ENCODE results near the gene PIK3C3. TPM values are rescaled to one million over a fixed set of nuclear protein-coding genes. Genes with fewer than 3 reads are reported as not detected.

The PIK3C3 gene
- total RNA-seq, 2 donors from 2014 or later = 23.1 to 31.0 TPM

DNA sequence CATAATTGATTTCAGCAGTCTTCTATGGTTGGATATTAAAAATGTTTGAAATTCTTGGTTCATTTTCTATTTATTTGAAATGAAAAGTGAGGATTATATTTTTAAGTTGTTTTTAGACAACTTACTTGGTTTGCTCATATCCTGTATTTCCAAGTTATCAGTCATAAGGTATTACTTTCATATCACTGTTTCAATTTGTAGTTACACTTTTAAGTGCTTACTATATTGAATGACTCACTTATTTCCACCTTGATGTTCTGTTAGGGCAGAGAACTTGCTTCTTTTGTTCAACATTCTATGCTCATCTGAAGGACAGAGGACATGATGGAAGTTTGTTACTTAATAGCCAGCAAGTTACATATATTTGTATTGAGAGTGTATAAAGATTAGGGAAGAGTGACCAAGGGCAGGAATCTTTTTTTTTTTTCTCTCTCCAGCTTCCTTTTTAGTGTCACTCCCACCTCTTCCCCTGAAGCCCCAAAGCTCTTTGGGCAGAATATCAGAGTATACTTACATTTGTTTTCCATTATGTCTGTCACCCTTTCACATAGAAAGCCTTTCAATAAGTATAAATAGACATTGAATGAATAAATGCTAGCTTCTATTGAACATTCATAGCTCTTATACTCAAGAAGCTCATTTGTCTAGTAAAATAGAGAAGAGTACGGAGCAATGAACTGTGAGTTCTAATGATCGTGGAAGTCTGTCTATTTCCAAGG is 28.1 kb downstream of the PIK3C3 start:
- TF ChIP-seq, protein P1, sequence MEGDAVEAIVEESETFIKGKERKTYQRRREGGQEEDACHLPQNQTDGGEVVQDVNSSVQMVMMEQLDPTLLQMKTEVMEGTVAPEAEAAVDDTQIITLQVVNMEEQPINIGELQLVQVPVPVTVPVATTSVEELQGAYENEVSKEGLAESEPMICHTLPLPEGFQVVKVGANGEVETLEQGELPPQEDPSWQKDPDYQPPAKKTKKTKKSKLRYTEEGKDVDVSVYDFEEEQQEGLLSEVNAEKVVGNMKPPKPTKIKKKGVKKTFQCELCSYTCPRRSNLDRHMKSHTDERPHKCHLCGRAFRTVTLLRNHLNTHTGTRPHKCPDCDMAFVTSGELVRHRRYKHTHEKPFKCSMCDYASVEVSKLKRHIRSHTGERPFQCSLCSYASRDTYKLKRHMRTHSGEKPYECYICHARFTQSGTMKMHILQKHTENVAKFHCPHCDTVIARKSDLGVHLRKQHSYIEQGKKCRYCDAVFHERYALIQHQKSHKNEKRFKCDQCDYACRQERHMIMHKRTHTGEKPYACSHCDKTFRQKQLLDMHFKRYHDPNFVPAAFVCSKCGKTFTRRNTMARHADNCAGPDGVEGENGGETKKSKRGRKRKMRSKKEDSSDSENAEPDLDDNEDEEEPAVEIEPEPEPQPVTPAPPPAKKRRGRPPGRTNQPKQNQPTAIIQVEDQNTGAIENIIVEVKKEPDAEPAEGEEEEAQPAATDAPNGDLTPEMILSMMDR (IDR thresholded peaks at IDR 0.05) = no peak
- TF ChIP-seq POLR2A (IDR thresholded peaks at IDR 0.05) = no peak
- intact Hi-C loops (cut with DNase I) = no loop called here
- ATAC-seq (no peak), DNase-seq (no peak)
- no peaks in the 10 kb centered on the region for H3K4me1 ChIP-seq
- peaks cover 0 to 8% of the 10 kb centered on the region in 2 donors for H3K36me3 ChIP-seq (replicated peaks in 1 of 2; ENCODE audit: insufficient read depth in 1 of 2, low read depth in 2 of 2)
- no peaks in the 10 kb centered on the region for H3K27me3 ChIP-seq
- H3K9me3 ChIP-seq = no peaks in the 10 kb centered on the region
- no peak overlapping the region for H3K4me3 ChIP-seq
- 90 to 94% methylated on average over 2 of the region's 2 CpGs for WGBS, 2 donors
- no peak overlapping the region for H3K27ac ChIP-seq

- no peak overlapping the region for H3K27ac ChIP-seq
- no peak overlapping the region for H3K4me3 ChIP-seq
- DNase-seq (no peak), ATAC-seq (no peak)
- no peak for TF ChIP-seq POLR2A (IDR thresholded peaks at IDR 0.05)
- TF ChIP-seq, protein P1 (IDR thresholded peaks at IDR 0.05) = no peak
- H3K27me3 ChIP-seq = no peaks in the 10 kb centered on the region
- H3K9me3 ChIP-seq = no peaks in the 10 kb centered on the region
- intact Hi-C loops (cut with DNase I) = no loop called here
- H3K4me1 ChIP-seq = no peaks in the 10 kb centered on the region
- WGBS, 2 donors = 88 to 92% methylated on average over 2 of the region's 2 CpGs
- H3K36me3 ChIP-seq (replicated peaks in 1 of 2; ENCODE audit: insufficient read depth in 1 of 2, low read depth in 2 of 2) = peaks cover 0 to 12% of the 10 kb centered on the region in 2 donors
Observed at GRCh38 chr18:41985914-41986313, 30.9 kb downstream of the PIK3C3 start.

DNA sequence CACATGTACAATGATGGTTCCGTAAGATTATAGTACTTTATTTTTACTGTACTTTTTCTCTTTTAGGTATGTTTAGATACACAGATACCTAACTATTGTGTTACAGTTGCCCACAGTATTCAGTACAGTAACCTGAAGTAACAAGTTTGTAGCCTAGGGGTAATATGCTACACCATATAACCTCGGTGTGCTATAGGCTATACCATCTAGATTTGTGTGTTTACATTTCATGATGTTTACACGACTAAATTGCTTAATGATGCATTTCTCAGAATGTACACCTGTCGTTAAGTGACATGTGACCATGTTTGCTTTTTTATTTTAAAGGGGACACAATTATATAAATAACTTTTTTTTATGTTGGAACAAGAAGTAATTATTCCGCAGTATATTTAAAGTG is 34.5 kb downstream of the PIK3C3 start:
- intact Hi-C loops (cut with DNase I) = no loop called here
- H3K9me3 ChIP-seq = no peaks in the 10 kb centered on the region
- DNase-seq (no peak), ATAC-seq (no peak)
- H3K27ac ChIP-seq = no peak overlapping the region
- no peaks in the 10 kb centered on the region for H3K27me3 ChIP-seq
- no peak overlapping the region for H3K4me3 ChIP-seq
- TF ChIP-seq, protein P1 (IDR thresholded peaks at IDR 0.05) = no peak
- no peak for TF ChIP-seq POLR2A (IDR thresholded peaks at IDR 0.05)
- peaks cover 0 to 8% of the 10 kb centered on the region in 2 donors for H3K36me3 ChIP-seq (replicated peaks in 1 of 2; ENCODE audit: insufficient read depth in 1 of 2, low read depth in 2 of 2)
- WGBS, 2 donors = 70 to 75% methylated on average over 5 of the region's 5 CpGs
- no peaks in the 10 kb centered on the region for H3K4me1 ChIP-seq

GRCh38 chr18:41992066-41992465 is 37.0 kb downstream of the PIK3C3 start:
- TF ChIP-seq POLR2A (IDR thresholded peaks at IDR 0.05) = no peak
- TF ChIP-seq, protein P1 (IDR thresholded peaks at IDR 0.05) = no peak
- no peaks in the 10 kb centered on the region for H3K27me3 ChIP-seq
- no peaks in the 10 kb centered on the region for H3K9me3 ChIP-seq
- H3K4me1 ChIP-seq = no peaks in the 10 kb centered on the region
- H3K36me3 ChIP-seq (replicated peaks in 1 of 2; ENCODE audit: insufficient read depth in 1 of 2, low read depth in 2 of 2) = peaks cover 10% of the 10 kb centered on the region in 2 donors
- intact Hi-C loops (cut with DNase I) = no loop called here
- no peak overlapping the region for H3K27ac ChIP-seq
- DNase-seq = no peak
- H3K4me3 ChIP-seq = no peak overlapping the region
- WGBS, 2 donors = 75 to 82% methylated on average over 2 of the region's 2 CpGs
- ATAC-seq = no peak

- H3K27me3 ChIP-seq = no peaks in the 10 kb centered on the region
- no peak for ATAC-seq
- H3K4me3 ChIP-seq = no peak overlapping the region
- H3K4me1 ChIP-seq = no peaks in the 10 kb centered on the region
- no peak overlapping the region for H3K27ac ChIP-seq
- 64 to 84% methylated on average over 4 of the region's 4 CpGs for WGBS, 2 donors
- no peaks in the 10 kb centered on the region for H3K9me3 ChIP-seq
- intact Hi-C loops (cut with DNase I) = no loop called here
- DNase-seq = no peak
- H3K36me3 ChIP-seq (replicated peaks in 1 of 2; ENCODE audit: insufficient read depth in 1 of 2, low read depth in 2 of 2) = peaks cover 10% of the 10 kb centered on the region in 2 donors
- TF ChIP-seq, protein P1 (IDR thresholded peaks at IDR 0.05) = no peak
- no peak for TF ChIP-seq POLR2A (IDR thresholded peaks at IDR 0.05)
Observed at GRCh38 chr18:41992703-41993102, 37.7 kb downstream of the PIK3C3 start.
